22Rv1 (cell line): ENCODE results near the gene NAT8L.

Experiments
- H3K27ac ChIP-seq: fragments of 450-650 bp; 2 replicates; pipeline ENCODE4 v1.5.1; 2017
- ZFX ChIP-seq: fragments of 450-650 bp; IDR thresholded peaks from 2 replicates; pipeline ENCODE4 v1.6.1; 2017; ENCODE audit warnings: antibody characterized with exemption, borderline replicate concordance
- TF ChIP-seq, protein P1 (sequence below): fragments of 450-650 bp; IDR thresholded peaks from 2 replicates; pipeline ENCODE4 v1.5.1; 2017; ENCODE audit warnings: mild to moderate bottlenecking

The NAT8L gene

DNA sequence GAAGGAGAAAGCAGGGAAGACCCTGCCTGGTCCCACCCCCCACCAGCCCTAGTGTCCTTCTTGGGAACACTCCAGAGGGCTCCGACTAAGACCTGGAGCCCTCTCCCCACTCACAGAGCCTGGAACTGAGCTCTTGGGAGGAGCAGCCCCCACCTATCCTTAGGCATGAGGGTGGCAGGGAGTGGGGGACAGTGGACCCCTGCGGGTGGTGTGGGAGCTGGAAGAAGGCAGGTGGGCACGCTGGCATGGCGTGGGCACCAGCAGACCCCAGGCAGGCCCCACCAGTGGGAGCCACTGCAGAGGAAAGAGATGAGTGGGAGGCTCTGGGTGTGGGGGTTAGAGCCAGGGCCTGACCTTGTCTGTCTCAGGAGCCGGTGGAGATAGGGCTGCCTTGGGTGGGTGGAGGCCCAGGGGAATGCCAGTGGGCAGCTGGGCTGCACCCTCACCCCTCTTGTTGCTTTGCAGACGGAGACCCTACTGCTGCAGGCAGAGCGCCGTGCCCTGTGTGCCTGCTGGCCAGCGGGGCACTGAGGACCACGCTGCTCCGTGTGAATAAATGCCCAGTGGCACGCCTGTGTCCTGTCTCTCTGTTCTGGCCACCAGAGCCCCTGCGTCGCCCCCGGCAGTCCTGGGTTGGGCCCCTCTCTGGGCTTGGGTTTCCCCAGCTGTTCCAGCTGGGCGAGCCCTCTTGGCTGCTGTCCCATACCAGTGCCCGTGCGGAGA lies 15.6 kb upstream of the NAT8L start:
- H3K27ac ChIP-seq = no peak overlapping the region
- TF ChIP-seq, protein P1, sequence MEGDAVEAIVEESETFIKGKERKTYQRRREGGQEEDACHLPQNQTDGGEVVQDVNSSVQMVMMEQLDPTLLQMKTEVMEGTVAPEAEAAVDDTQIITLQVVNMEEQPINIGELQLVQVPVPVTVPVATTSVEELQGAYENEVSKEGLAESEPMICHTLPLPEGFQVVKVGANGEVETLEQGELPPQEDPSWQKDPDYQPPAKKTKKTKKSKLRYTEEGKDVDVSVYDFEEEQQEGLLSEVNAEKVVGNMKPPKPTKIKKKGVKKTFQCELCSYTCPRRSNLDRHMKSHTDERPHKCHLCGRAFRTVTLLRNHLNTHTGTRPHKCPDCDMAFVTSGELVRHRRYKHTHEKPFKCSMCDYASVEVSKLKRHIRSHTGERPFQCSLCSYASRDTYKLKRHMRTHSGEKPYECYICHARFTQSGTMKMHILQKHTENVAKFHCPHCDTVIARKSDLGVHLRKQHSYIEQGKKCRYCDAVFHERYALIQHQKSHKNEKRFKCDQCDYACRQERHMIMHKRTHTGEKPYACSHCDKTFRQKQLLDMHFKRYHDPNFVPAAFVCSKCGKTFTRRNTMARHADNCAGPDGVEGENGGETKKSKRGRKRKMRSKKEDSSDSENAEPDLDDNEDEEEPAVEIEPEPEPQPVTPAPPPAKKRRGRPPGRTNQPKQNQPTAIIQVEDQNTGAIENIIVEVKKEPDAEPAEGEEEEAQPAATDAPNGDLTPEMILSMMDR = no peak
- TF ChIP-seq ZFX = no peak

DNA sequence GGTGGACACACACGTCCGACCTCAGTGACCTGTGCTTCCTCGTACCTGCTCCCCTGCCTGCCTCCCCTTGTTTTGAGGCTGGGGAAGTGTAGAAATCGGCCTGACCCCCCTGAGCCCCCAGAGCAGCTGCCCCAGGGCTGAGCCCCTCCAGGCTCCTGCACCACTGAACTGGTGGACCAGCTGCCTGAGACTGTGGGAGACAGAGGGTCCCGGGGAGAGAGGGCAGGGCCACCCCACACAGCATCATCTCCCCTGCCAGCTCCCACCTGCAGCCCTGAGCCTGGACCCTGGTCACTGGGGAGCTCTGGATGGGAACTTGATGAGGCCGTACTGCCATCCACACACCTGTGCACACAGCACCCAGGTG lies 15.0 kb upstream of the NAT8L start:
- TF ChIP-seq ZFX = no peak
- TF ChIP-seq, protein P1 = no peak
- no peak overlapping the region for H3K27ac ChIP-seq

DNA sequence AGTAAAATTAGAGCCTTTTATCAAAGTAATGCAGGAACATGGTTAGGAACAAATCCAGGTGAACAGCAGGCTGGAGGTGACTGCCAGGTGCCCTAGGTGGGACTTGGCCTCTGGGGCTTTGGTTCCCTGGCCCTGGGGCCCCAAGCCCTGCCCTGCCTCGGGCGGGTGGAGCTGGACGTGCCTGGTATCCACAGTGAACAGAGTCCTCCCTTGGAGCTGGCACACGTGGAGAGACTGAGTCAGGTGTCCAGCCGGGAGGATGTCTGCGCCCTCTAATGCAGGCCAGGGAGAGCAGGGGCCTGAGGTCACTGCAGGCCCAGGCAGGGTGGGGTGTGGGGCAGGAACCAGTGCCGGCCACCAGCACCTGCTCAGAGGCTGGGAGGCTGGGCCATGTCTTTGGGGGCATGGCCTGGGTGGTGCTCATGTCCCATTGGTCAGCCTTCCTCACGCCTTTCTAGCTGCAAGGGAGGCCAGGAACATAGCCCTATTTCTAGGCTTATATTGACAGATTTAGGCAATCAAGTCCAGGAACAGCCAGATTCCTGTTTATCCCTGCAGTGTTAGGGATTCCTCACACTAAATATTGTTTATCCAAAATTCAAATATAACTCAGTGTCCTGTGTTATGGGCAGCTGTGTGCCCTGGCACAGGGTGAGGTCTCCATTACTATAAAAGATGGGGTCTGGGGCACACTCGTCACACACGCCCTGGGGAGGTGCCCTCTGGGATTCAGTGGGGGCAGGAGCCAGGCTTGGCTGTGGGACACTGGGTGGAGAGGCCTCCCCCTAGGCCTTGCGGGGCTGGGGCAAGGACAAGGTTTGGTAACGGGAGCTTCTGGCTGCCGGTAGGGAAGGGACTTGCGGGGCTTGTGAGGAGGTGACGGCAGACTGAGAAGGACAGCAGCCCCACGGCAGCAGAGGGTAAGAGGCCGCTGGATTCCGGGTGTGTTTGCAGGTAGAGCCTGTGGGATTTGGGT lies 14.3 kb upstream of the NAT8L start:
- no peak for TF ChIP-seq ZFX
- TF ChIP-seq, protein P1 = no peak
- no peak overlapping the region for H3K27ac ChIP-seq

DNA sequence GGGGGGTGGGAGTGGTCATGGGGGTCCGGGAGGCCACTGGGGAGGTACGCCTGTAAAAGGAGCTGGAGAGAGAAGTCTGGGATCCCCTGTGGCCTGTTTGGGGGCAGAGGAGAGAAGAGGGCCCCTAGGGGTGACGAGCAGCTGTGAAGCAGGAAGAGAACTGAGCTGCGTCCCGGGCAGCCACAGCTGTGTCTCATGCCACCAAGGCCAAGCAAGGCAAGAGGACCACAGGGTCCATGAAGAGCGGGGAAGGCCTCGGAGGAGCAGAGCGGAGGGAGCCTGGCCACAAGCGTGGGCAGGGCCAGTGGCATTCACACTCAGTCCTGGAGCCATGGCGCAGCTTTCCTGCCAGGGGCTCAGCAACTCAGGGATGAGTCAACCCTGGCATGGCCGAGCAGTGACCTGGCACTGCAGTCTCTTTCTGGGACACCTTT lies 13.6 kb upstream of the NAT8L start:
- H3K27ac ChIP-seq = no peak overlapping the region
- no peak for TF ChIP-seq ZFX
- TF ChIP-seq, protein P1 = no peak

DNA sequence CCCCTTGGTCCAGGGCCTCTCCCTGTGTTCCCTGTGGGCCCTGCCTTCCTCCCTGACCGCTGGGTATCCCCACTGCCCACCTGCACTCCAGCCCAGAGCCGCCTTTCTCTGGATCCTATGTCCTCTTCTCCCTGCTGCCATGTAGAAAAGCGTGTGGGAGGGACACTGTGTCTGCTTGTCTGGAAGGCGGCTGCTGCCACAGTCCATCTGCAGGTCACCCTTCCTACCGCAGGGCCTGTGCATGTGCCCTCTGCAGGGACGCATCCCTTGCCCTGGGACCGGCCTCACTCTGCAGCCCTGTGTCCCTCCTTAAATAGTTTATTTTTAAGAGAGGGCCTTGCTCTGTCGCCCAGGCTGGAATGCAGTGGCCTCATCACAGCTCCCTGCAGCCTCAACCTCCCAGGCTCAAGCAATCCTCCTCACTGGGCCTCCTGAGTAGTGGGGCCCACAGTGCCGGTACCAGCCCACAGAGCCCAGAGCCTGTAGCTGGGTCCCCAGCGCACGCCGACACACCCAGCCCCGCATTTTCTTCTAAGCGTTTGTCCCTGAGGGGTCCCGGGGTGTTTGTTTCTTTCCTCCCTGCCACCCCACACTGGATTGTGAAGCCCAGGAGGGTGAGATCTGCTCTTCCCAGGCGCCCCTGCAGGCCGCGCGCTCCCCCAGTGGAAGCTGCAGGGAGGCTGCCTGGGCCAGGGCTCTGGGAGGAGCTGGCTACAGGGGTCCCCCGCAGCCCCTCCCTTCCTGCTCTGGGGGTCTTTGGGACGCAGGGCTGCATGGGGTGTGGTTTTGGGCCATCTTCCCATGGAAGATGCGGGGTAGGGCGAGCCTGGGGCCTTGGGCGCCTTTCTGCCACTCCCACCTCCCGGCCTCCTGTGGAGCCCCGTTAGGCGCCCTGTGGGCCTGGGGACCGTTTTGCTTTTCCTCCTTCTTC lies 12.8 kb upstream of the NAT8L start:
- TF ChIP-seq ZFX = no peak
- TF ChIP-seq, protein P1 = no peak

DNA sequence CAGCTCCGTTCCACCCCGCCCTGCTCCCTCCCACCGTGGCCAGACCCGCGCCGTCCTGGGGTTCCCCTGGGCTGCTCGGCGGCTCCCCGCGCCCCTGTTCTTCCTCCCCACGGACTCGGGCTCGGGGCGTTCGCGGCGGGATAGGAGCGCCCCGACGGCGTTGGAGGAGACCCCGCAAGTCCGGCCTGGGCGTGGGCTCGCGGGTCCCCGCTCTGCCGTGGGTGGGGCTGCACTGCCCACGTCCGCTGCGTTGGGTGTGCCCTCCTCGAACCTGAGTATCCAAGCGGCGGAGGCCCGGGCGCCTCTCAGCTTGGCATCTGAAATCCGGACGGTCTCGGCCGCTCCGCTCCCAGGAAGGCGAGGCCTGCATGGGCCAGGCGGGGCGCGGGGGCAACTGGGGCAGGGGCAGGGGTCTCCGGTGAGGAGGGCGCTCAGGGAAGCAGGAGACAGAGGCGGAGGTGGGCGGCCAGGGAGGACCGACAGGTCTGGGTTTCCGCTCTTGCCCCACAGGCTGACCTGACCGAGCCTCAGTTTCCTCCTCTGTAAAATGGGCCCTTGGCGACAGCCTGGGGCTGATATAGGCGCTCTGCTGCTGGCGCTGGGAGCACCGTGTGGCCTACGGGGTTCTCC lies 12.0 kb upstream of the NAT8L start:
- H3K27ac ChIP-seq = no peak overlapping the region
- TF ChIP-seq, protein P1 = no peak
- TF ChIP-seq ZFX = no peak

More for the DNA sequence above, 12.8 kb upstream of the NAT8L start:
- no peak overlapping the region for H3K27ac ChIP-seq
